HG03196 (cell line): ENCODE data around the gene CPSF7.
"Not testable (repeated sequence)": the region's sequence is repeated elsewhere in the genome, so short reads cannot be mapped to it uniquely, and the experiment has no call there.

ENCODE experiments used
- ATAC-seq: cut with Tn5 transposase; IDR thresholded peaks from one replicate; pipeline ENCODE4 v1.9.1; 2021; ENCODE audit not compliant: unreplicated experiment

CPSF7 gene

DNA sequence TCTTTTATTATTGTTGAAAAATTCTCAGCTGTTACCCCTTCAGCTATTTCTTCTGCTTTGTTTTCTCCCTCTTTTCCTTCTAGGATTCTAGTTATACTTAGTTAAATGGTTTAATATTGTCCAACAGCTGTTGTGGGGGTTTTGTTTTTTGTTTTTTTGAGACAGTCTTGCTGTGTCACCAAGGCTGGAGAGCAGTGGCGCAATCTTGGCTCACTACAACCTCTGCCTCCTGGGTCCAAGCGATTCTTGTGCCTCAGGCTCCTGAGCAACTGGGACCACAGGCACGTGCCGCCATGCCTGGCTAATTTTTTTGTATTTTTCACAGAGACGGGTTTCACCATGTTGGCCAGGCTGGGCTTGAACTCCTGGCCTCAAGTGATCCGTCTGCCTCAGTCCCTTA lies 12.8 kb upstream of the CPSF7 start:
- ATAC-seq, result no peak

DNA sequence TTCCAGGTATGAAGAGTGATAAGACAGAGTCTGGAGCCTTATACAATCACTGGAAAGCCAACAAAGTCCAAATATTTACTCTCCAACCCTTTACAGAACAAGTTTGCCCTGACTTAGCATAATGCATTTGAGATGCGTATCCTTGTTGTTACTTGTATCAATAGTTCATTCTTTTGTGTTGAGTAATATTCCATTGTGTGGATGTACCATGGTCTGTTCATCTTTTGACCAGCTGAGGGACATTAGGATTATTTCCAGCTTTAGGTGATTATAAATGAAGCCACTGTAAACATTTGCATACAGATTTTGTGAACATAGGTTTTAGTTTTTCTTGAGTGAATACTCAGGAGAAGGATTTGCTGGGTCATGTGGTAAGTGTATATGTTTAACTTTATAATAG lies 9.8 kb upstream of the CPSF7 start:
- no peak for ATAC-seq

DNA sequence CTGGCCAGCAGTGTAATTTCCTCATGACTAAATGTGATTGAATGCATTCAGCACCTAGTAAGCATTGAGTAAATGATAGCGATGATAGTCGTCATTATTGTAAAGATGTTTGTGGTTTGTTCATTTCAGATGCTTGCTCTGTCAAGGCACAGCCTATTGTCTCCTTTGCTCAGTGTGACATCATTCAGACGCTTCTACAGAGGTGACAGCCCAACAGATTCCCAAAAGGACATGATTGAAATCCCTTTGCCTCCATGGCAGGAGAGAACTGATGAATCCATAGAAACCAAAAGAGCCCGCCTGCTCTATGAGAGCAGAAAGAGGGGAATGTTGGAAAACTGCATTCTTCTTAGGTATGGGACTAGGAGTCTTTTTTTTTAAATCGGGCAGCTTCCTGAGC lies 7.7 kb upstream of the CPSF7 start:
- ATAC-seq, result no peak

DNA sequence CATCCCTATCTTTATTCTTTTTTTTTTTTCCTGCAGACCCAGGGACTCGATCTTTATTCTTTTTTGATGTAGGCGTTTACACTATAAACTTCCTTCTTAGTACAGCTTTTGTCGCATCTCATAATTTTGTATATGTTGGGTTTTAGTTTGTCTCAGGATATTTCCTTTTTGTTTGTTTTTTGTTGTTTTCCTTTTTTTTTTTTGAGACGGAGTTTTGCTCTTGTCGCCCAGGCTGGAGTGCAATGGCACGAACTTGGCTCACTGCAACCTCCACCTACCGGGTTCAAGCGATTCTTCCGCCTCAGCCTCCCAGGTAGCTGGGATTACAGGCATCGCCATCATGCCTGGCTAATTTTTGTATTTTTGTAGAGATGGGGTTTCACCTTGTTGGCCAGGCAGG lies 1.1 kb upstream of the CPSF7 start:
- not testable (repeated sequence) for ATAC-seq

DNA sequence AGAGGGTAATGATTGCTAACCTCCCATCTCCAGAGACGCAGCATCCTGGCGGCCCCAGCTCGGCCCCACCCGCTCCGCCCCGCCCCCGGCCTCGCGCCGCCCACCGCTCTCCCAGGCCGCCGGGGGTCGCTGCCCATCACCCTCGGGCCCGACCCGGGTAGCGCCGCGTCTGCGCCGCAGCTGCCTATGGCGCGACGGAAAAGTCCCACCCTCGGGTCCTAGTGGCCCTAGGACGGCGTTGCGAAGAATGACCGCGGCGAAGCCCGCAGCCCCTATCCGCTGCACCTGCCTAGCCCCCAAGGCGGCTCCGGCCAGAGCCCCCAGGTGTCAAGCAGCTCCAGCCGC lies 457 bp downstream of the CPSF7 start:
- ATAC-seq, result peak; percentile 54

DNA sequence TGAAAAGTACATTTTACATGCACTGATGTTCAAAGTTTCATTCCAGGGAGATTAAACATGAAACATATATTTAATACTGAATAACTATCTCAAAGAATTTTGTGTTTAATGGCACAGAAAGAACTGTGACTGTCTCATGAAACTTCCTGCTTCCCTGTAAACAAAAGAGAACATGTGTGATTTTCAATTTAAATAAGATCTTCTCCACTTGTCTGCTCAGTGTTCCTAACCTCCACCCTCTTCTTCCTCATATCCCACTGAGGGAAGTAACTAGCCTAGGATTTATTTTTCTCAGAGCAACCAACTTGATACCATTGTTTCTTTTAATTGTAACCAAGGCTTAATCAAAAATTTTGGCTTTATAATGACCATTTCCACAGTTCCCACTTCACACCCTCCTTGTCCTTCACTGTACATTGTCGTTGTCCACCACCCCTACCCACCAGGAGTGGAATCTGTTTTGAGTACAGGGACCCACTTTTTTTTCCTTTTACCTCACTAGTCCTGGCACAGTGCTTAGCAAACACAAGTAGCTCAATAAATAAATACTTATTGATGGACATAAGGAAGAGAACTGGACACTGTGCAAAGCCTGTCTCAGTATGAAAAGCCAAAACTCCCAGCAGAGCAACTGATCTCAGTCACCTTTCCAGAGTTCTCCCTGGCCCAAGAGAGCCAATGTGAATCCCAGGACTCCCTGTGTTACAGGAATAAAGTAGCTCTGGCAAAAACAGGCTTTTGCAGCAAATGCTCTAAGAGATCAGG lies 4.2 kb downstream of the CPSF7 start:
- no peak for ATAC-seq

GRCh38 chr11:61422226-61422625 lies 7.5 kb downstream of the CPSF7 start:
- ATAC-seq, result no peak

DNA sequence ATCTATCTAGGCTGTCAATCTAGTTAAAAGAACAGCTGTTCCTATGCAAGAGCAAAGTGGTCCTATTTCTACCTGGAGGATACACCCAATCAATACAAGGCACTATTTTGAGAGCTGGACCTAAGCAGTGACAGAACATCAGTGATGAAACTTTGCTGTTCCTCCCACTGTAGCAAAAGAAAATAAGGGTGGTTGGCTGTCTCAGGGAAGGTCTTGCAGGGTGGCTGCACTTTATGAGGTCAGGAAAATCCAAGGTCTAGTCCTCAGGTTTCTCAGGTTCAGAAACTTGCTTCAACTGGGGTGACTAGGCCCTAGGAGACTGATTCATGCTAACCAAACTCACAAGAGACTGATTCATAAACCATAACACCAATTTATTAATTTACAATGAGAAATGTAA lies 11.6 kb downstream of the CPSF7 start:
- no peak for ATAC-seq

DNA sequence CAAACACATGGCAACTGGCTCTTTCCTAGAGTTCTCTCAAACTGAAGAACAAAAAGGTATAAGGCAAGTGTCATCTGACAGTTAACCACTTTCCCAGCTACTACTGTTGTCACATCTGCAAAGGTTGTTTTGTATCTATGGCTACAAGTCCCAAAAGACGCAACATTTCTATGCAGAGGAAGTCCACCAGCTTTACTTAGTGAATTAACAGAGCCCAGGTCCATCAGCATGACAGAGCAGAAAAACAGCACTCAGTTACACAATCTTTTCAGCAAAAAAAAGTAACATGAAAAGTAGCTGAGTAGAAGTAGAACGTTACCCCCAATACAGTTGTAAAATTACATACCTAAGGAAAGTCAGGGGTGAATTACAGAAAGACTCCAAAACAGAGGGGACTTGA lies 12.1 kb downstream of the CPSF7 start:
- ATAC-seq, result no peak

DNA sequence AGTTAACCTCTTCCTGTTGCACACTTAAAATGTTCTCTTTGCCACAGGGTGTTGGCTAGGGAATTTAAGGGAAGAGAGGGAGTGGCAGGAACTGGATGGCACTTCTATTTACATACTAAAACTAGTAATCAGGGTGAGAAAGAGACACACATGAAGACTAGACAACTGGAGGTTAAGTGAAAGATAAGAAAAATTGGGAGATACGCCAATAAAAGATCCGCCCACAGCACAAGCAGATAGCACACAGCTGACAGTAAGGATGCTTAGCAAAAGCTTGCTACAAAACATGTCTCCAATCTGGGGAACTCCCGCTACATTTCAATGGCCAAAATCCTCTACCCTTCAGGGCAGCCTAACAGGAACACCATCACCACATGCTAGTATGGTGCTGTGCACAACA lies 12.8 kb downstream of the CPSF7 start:
- ATAC-seq, result no peak

DNA sequence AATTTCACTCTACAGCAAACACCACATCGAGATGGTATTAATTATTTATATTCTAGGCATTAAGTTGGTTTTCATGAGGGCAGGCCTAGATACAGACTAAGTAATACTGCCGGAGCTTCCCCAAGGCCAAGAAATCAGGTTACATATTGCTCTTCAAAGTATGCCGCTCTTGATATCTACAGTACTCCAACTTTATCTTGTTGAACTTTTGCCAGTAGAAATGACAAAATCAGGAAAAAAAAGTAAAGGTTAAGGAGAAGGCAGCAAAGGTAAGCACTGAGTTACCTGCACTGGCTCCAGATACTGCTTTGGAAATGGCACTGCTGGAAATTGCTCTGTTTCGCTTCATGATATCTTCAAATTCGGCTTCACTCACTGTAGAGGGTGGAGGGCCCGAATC lies 14.4 kb downstream of the CPSF7 start:
- ATAC-seq, result no peak

DNA sequence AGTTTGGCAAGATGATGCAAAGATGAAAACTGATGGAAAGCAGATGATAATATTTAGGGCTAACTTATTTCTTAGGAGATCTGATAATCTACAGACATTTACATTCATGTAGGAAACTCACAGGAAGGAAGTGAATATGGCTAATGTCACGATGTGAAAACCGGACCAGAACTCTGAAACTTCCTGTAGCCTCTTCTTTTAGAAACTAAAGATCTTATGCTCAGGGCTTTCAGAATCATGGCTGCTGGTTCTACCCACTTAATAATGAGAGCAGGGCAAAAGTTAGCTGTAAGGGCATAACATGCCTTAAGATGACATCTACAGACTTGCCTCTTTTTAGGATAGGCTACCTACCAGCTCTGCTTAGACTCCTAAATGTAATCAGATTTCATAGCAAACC lies 15.2 kb downstream of the CPSF7 start:
- ATAC-seq, result no peak

DNA sequence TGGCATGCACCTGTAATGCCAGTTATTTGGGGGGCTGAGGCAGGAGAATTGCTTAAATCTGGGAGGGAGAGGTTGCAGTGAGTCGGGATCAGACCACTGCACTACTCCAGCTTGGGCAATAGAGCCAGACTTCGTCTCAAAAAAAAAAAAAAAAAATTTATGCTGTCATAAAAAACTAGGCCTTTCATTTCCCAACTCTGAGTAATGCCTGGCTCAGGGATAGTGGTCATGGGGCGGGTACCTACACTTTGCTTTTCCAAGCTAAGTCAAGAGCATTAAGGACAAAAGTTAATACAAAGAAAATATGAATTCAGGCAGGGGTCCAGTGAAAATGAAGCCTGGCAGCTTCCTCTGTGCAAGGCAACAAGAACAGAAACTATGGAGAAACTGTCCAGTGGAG lies 16.3 kb downstream of the CPSF7 start:
- no peak for ATAC-seq

GRCh38 chr11:61411589-61411988 lies 18.2 kb downstream of the CPSF7 start:
- no peak for ATAC-seq

GRCh38 chr11:61406991-61407728 lies 22.6 kb downstream of the CPSF7 start:
- ATAC-seq, result no peak

DNA sequence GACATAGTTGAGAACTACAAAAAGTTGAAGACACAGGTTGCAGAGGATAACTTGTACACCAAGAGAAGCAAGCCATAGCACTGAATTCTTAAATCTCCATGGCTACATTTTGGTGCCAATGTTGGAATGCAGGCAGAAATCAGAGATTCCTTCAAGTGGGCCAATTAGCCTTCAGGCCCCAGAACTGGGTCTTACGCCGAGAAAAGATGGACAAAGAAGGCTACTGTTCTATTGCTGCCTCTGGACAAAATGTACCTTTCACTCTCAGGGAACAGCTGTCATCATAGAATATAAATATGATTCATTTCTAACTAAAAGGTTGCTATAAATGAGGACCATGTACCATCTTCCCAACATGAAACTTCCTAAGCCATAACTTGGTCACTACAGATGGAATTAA lies 23.7 kb downstream of the CPSF7 start:
- no peak for ATAC-seq

DNA sequence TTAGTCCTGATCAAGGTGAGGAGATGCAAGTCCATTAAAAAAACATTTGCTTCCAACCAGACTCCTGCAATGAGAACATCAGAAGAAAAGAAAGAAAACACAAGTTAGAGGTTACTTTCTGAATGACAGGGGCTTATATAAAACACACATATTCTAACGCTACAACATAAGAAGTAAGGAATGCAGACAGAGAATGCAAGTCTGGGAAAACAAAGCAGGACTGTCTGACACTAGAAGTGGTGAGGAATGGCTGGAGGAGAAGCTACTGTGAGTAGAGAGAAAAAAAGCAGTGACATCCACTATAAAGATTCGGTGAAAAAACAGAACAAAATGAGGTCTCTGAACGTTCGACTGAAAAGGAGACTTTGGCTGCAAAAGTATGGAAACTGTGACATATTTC lies 25.1 kb downstream of the CPSF7 start:
- no peak for ATAC-seq

GRCh38 chr11:61404103-61404502 lies 25.7 kb downstream of the CPSF7 start:
- ATAC-seq, result no peak

DNA sequence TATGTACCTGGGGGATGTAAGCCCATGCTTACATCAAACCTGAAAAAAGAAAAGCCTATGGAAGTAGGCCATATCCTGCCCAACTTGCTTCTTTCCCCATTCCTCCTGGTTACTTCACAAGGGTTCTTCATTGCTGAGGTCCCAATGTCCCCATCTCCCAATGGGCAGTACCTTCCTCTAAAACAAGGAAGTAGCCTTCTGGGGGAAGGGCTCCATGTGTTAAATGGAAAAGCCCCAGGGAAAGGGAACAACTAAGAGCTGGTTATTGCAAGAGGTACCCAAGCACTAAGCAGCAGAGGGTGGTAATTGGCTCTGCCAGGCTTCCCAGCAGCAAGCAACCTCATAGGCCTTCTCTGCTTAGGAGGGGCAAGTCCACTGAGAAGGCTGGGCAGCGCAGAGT lies 26.1 kb downstream of the CPSF7 start:
- ATAC-seq, result no peak

- ATAC-seq, result no peak
These were observed 28.2 kb downstream of the CPSF7 start for GRCh38 chr11:61401573-61401972.

- no peak for ATAC-seq
These were observed 28.6 kb downstream of the CPSF7 start for GRCh38 chr11:61401173-61401572.

- ATAC-seq, result no peak
These were observed 36.7 kb downstream of the CPSF7 start for GRCh38 chr11:61392981-61393595.
